SK-N-MC (cell line): ENCODE data around the gene C6orf132.

Source experiments
- DNase-seq: peaks from one replicate; pipeline ENCODE4 v3.0.0-alpha.2; 2011; ENCODE audit warnings: low read depth, low spot score
- H3K27ac ChIP-seq: fragments of 200-600 bp; sonication (generic); 2 replicates; pipeline ENCODE4 v1.5.1; 2016; ENCODE audit warnings: mixed run types
- H3K36me3 ChIP-seq: fragments of 200-600 bp; sonication (generic); 2 replicates; pipeline ENCODE4 v1.6.1; 2017; ENCODE audit warnings: antibody characterized with exemption, low read length, mixed read lengths; ENCODE audit not compliant: insufficient read depth
- H3K4me3 ChIP-seq: fragments of 200-600 bp; sonication (generic); 2 replicates; pipeline ENCODE4 v1.5.1; 2016
- H3K9ac ChIP-seq: fragments of 200-600 bp; sonication (generic); 2 replicates; pipeline ENCODE4 v1.8.0; 2017; ENCODE audit warnings: mixed run types, mixed read lengths; ENCODE audit not compliant: insufficient read length
- H3K9me3 ChIP-seq: fragments of 200-600 bp; sonication (generic); 2 replicates; pipeline ENCODE4 v1.6.1; 2017; ENCODE audit warnings: low read depth, mild to moderate bottlenecking, antibody characterized with exemption, low read length, moderate library complexity, mixed read lengths
- EZH2 ChIP-seq: fragments of 200-600 bp; sonication (generic); IDR thresholded peaks from one replicate; pipeline ENCODE4 v1.6.1; 2017; ENCODE audit warnings: antibody characterized with exemption
- FOXP2 ChIP-seq: optimal IDR thresholded peaks from 2 replicates; pipeline ENCODE3; 2011; ENCODE audit warnings: mild to moderate bottlenecking, moderate library complexity; ENCODE audit not compliant: insufficient read depth; ENCODE audit errors: extremely low read length, control extremely low read depth
- POLR2AphosphoS5 ChIP-seq: IDR thresholded peaks from 2 replicates; pipeline ENCODE4 v1.6.1; 2012; ENCODE audit warnings: mild to moderate bottlenecking, low read depth, low read length, borderline replicate concordance

C6orf132 gene

GRCh38 chr6:42163981-42164380 is 21.6 kb upstream of the C6orf132 start:
- Histone ChIP-seq H3K36me3 (no peaks in the 10 kb centered on the region), H3K9ac (no peak overlapping the region), H3K9me3 (no peaks in the 10 kb centered on the region), H3K4me3 (no peak overlapping the region), H3K27ac (no peak overlapping the region)
- TF ChIP-seq POLR2AphosphoS5: no peak
- TF ChIP-seq FOXP2: no peak
- TF ChIP-seq EZH2: no peak
- DNase-seq: no peak

DNA sequence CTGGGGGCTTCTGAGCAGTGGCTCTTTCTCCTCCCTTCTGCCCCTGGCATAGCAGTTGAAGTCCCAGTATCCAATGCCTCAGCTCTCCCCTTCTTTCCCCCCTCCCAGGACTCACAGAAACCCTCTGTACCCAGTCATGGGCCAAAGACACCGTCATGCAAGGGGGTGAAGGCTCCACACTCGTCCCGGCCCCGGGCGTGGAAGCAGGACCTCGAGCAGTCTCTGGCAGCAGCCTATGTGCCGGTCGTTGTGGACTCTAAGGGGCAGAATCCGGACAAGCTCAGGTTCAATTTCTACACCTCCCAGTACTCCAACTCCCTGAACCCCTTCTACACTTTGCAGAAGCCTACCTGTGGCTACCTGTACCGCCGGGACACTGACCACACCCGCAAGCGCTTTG is 20.4 kb upstream of the C6orf132 start:
- Histone ChIP-seq H3K4me3 (no peak overlapping the region), H3K36me3 (no peaks in the 10 kb centered on the region), H3K9me3 (no peaks in the 10 kb centered on the region), H3K9ac (no peak overlapping the region), H3K27ac (no peak overlapping the region)
- no peak for DNase-seq
- TF ChIP-seq FOXP2 (no peak), EZH2 (no peak), POLR2AphosphoS5 (no peak)

- no peak overlapping the region for H3K27ac ChIP-seq
- DNase-seq: no peak
- no peak overlapping the region for H3K4me3 ChIP-seq
- TF ChIP-seq POLR2AphosphoS5: no peak
- TF ChIP-seq FOXP2: no peak
- TF ChIP-seq EZH2: no peak
- H3K9ac ChIP-seq: no peak overlapping the region
- no peaks in the 10 kb centered on the region for H3K9me3 ChIP-seq
- H3K36me3 ChIP-seq: no peaks in the 10 kb centered on the region
Observed at GRCh38 chr6:42162384-42162783, 20.0 kb upstream of the C6orf132 start.

DNA sequence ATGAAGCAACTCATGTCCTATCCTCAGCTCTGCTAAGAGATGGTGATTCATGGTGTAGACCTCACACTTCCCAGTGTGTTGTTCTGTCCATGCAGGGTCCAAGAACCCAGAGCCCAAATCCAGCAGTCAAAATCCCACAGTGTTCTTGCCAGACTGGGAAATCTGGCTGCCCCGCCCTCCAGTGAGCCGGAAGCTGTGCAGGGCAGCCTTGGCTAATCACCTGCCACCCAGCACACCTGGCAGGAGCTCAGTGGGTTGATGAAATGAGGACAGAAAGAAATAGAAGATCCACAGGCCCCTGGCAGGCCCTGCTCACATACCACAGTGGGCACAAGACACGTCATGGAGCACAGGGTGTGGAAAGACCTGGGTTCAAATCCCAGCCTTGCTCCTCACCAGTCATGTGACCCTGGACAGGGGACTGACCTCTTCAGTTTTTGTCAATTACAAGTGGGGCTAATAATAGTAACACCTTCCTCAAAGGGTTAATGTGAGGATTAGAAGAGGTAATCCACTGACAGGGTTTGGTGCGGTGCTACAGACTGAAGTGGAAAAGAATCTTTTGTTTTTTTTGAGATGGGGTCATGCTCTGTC is 17.1 kb upstream of the C6orf132 start:
- no peak overlapping the region for H3K4me3 ChIP-seq
- H3K9ac ChIP-seq: no peak overlapping the region
- no peaks in the 10 kb centered on the region for H3K36me3 ChIP-seq
- TF ChIP-seq POLR2AphosphoS5 (no peak), FOXP2 (no peak), EZH2 (no peak)
- H3K27ac ChIP-seq: no peak overlapping the region
- DNase-seq: no peak
- H3K9me3 ChIP-seq: no peaks in the 10 kb centered on the region

DNA sequence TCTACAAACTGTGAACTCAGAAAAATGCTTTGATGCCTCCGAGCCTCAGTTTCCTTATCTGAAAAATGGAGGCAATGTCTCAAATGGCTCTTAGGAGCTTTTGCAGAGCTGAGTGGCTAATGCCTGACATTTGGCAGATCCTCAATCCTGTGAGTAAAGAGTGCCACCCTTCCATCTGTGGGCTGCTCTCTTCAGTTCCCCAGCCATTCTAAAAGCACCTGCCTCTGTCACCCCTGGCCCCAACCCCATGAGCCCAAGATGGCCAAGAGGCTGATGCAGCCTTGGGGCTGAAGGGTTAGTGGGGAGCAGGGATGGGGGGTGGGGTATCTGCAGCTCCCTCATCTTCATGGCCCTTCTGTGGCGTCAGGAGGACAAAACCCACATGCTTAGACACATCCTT is 16.2 kb upstream of the C6orf132 start:
- H3K9ac ChIP-seq: no peak overlapping the region
- no peak overlapping the region for H3K27ac ChIP-seq
- H3K36me3 ChIP-seq: no peaks in the 10 kb centered on the region
- no peak overlapping the region for H3K4me3 ChIP-seq
- no peak for DNase-seq
- TF ChIP-seq EZH2 (no peak), POLR2AphosphoS5 (no peak), FOXP2 (no peak)
- H3K9me3 ChIP-seq: no peaks in the 10 kb centered on the region

DNA sequence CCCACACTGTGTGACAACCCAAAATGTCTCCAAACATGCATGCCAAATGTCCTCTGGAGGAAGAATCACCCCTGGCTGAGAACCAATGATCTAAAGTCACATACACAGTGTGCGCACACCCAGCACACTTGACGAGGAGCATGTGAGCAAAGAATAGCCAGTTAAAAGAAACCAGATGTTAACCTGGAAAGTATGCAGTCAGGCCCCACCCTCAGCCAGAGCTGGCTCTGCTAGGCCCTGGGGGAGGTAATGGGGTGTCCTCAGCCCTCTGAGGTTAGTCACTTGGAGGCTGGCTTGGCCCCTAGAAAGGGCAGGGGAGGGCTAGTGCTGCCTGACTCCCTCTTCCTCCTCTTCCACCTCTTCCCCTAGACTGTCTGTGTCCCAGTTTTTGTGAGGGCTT is 15.6 kb upstream of the C6orf132 start:
- TF ChIP-seq POLR2AphosphoS5 (no peak), EZH2 (no peak), FOXP2 (no peak)
- DNase-seq: no peak
- Histone ChIP-seq H3K4me3 (no peak overlapping the region), H3K36me3 (no peaks in the 10 kb centered on the region), H3K27ac (no peak overlapping the region), H3K9me3 (no peaks in the 10 kb centered on the region), H3K9ac (no peak overlapping the region)

GRCh38 chr6:42156638-42157037 is 14.2 kb upstream of the C6orf132 start:
- no peaks in the 10 kb centered on the region for H3K9me3 ChIP-seq
- no peaks in the 10 kb centered on the region for H3K36me3 ChIP-seq
- no peak for DNase-seq
- H3K9ac ChIP-seq: no peak overlapping the region
- no peak for TF ChIP-seq EZH2
- no peak for TF ChIP-seq POLR2AphosphoS5
- no peak for TF ChIP-seq FOXP2
- H3K4me3 ChIP-seq: no peak overlapping the region
- H3K27ac ChIP-seq: no peak overlapping the region

DNA sequence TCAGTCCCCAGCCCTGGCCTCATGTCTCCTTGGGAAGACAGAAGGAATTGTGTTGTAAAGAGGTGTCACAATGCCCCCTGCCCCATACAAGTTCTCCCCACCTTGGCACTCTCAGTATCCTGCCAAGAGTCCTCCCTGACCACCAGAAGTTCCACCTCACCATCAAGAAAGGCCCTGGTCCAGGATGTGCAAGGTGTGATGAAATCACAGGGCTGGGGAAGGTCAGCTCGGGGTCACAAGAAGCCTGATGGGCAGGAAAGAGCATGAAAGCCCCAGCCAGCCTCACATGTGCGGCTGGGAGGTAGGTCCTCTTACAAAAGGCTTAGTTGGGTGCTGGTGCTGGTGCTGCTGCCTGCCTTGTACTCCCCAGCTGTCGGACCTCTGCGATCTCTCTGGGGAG is 12.9 kb upstream of the C6orf132 start:
- Histone ChIP-seq H3K9me3 (no peaks in the 10 kb centered on the region), H3K4me3 (no peak overlapping the region), H3K36me3 (no peaks in the 10 kb centered on the region), H3K27ac (no peak overlapping the region), H3K9ac (no peak overlapping the region)
- no peak for TF ChIP-seq POLR2AphosphoS5
- no peak for TF ChIP-seq FOXP2
- TF ChIP-seq EZH2: no peak
- no peak for DNase-seq

DNA sequence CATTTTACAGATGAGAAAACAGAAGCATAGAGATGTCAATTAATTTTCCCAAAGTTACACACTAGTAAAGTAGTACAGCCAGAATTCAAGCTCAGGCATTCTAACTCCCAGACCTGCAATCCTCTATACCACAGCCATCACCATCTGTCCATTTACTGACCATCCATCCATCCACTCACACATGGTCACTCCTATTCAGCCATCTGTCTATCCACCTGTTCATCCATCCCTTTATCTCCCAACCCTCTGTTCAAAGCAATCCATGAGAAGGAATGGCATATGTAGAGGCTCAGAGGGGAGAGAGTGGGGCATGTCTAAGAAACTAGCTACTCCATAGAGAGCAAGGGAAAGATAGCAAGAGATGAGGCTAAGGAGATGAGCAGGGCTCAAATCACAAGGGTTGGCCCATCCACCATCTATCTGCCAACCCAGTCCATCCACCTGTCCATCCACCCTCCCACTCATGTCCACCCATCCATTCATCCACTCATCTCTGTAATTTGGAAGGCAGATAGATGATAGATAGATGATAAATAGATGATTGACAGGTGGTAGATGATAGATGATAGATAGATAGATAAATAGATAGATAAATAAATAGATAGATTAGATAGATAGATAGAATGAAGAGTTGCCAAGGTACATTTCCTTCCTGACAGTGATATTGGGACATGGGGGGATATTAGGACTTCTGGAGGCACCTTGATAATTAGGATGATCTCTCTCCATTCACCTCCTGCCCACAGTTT is 12.2 kb upstream of the C6orf132 start:
- H3K9me3 ChIP-seq: no peaks in the 10 kb centered on the region
- no peak for TF ChIP-seq FOXP2
- TF ChIP-seq POLR2AphosphoS5: no peak
- no peak for TF ChIP-seq EZH2
- no peak for DNase-seq
- no peaks in the 10 kb centered on the region for H3K36me3 ChIP-seq
- no peak overlapping the region for H3K4me3 ChIP-seq
- H3K27ac ChIP-seq: no peak overlapping the region
- H3K9ac ChIP-seq: no peak overlapping the region
